IMR-90 (cell line): ENCODE measurements around the gene BTRC. TPM values are rescaled to one million over a fixed set of nuclear protein-coding genes. Genes with fewer than 3 reads are reported as not detected.

Experiments used
- ATAC-seq: fragments of 200-7000 bp; cut with Tn5 transposase; 2 replicates; pipeline ENCODE4 v1.9.1; 2020; ENCODE audit warnings: low read depth, mild to moderate bottlenecking, moderate library complexity
- BruUV-seq: library from RNA; stranded (reverse); fragments of 400-500 nt; replicated peaks from 2 replicates; lab custom pipeline; 2021; lab: Mats Ljungman, UMichigan
- CTCF ChIA-PET: fragments of 300-600 bp; formaldehyde crosslinking; extraction: SDS; loops from one replicate; lab custom pipeline; 2021; ENCODE audit warnings: antibody characterized with exemption; lab: Yijun Ruan, JAX
- POLR2A ChIA-PET: fragments of 300-600 bp; sonication (Branson Sonifier 250); formaldehyde crosslinking; loops from one replicate; lab custom pipeline; 2022; ENCODE audit warnings: antibody characterized with exemption; ENCODE audit not compliant: unreplicated experiment; lab: Charles Lee
- DNase-seq: peaks from one replicate; pipeline ENCODE4 v3.0.0; 2013
- H2AFZ ChIP-seq: replicated peaks from 2 replicates; pipeline ENCODE3; 2013; ENCODE audit warnings: low read length, mild to moderate bottlenecking; ENCODE audit not compliant: poor library complexity
- H2AK5ac ChIP-seq: 2 replicates; pipeline ENCODE4 v1.6.1; 2013; ENCODE audit warnings: low read depth, low read length, inconsistent platforms
- H2AK9ac ChIP-seq: replicated peaks from 2 replicates; pipeline ENCODE3; 2013; ENCODE audit warnings: mild to moderate bottlenecking, low read depth, low read length, moderate library complexity; ENCODE audit not compliant: poor library complexity
- H2BK120ac ChIP-seq: 2 replicates; pipeline ENCODE4 v1.6.1; 2013; ENCODE audit warnings: low read depth, low read length, inconsistent platforms
- H2BK15ac ChIP-seq: 3 replicates; pipeline ENCODE4 v1.6.1; 2013; ENCODE audit warnings: low read depth, low read length, inconsistent platforms
- H2BK20ac ChIP-seq: 2 replicates; pipeline ENCODE4 v1.6.1; 2013; ENCODE audit warnings: low read depth, mild to moderate bottlenecking, inconsistent platforms, low read length, moderate library complexity
- H2BK5ac ChIP-seq: 2 replicates; pipeline ENCODE4 v1.6.1; 2013; ENCODE audit warnings: mild to moderate bottlenecking, low read depth, low read length, inconsistent platforms; ENCODE audit not compliant: poor library complexity, severe bottlenecking
- H3K14ac ChIP-seq: replicated peaks from 2 replicates; pipeline ENCODE4 v1.6.1; 2013; ENCODE audit warnings: low read depth, low read length, inconsistent platforms
- H3K18ac ChIP-seq: 2 replicates; pipeline ENCODE4 v1.6.1; 2013; ENCODE audit warnings: low read depth, low read length, control low read depth
- H3K23ac ChIP-seq: 2 replicates; pipeline ENCODE4 v1.6.1; 2013; ENCODE audit warnings: low read depth, low read length, inconsistent platforms
- H3K27ac ChIP-seq: 2 replicates; pipeline ENCODE4 v1.5.1; 2013; ENCODE audit warnings: mild to moderate bottlenecking, control low read depth, low read length; ENCODE audit not compliant: insufficient read depth
- H3K27me3 ChIP-seq: 2 replicates; pipeline ENCODE4 v1.6.1; 2013; ENCODE audit warnings: low read length; ENCODE audit not compliant: control insufficient read depth, insufficient read depth
- H3K36me3 ChIP-seq: 2 replicates; pipeline ENCODE4 v1.6.1; 2013; ENCODE audit warnings: low read length, mixed read lengths; ENCODE audit not compliant: control insufficient read depth, insufficient read depth
- H3K4ac ChIP-seq: 2 replicates; pipeline ENCODE4 v1.6.1; 2013; ENCODE audit warnings: low read depth, low read length, inconsistent platforms
- H3K4me1 ChIP-seq: 2 replicates; pipeline ENCODE4 v1.6.1; 2013; ENCODE audit warnings: low read length, mixed read lengths; ENCODE audit not compliant: control insufficient read depth, insufficient read depth
- H3K4me2 ChIP-seq: 2 replicates; pipeline ENCODE4 v1.6.1; 2013; ENCODE audit warnings: low read depth, mild to moderate bottlenecking, control low read depth, low read length, moderate library complexity
- H3K4me3 ChIP-seq: 2 replicates; pipeline ENCODE4 v1.5.1; 2013; ENCODE audit warnings: low read depth, mild to moderate bottlenecking, control low read depth, low read length, moderate library complexity; ENCODE audit not compliant: insufficient read depth
- H3K56ac ChIP-seq: 2 replicates; pipeline ENCODE4 v1.6.1; 2013; ENCODE audit warnings: low read length, inconsistent platforms; ENCODE audit not compliant: insufficient read depth; ENCODE audit errors: extremely low read depth
- H3K79me1 ChIP-seq, 2 experiments: 2 replicates each; pipeline ENCODE4 v1.6.1; 2013; ENCODE audit warnings: low read length in 2 of 2, inconsistent platforms in 1 of 2, low read depth in 1 of 2
- H3K9ac ChIP-seq: 2 replicates; pipeline ENCODE4 v1.6.1; 2013; ENCODE audit warnings: low read depth, low read length, control low read depth
- H3K9me1 ChIP-seq: 2 replicates; pipeline ENCODE4 v1.6.1; 2013; ENCODE audit warnings: low read length, inconsistent platforms; ENCODE audit not compliant: insufficient read depth
- H3K9me3 ChIP-seq: 2 replicates; pipeline ENCODE4 v1.6.1; 2013; ENCODE audit warnings: low read length; ENCODE audit not compliant: control insufficient read depth, insufficient read depth
- H4K20me1 ChIP-seq: 2 replicates; pipeline ENCODE4 v1.6.1; 2013; ENCODE audit warnings: low read length, inconsistent platforms; ENCODE audit not compliant: insufficient read depth
- H4K5ac ChIP-seq: 2 replicates; pipeline ENCODE4 v1.6.1; 2013; ENCODE audit warnings: mild to moderate bottlenecking, low read depth, low read length, control low read depth
- H4K8ac ChIP-seq, 2 experiments: 2 replicates each; pipeline ENCODE4 v1.6.1; 2013; ENCODE audit warnings: low read depth in 2 of 2, low read length in 2 of 2, control low read depth in 1 of 2, inconsistent platforms in 1 of 2
- H4K91ac ChIP-seq: 2 replicates; pipeline ENCODE4 v1.6.1; 2013; ENCODE audit warnings: low read depth, low read length, inconsistent platforms; ENCODE audit not compliant: insufficient read depth
- CEBPB ChIP-seq: IDR thresholded peaks from 2 replicates; pipeline ENCODE4 v1.6.1; 2012; ENCODE audit warnings: low read depth, low read length, improper control_type of control experiment
- CHD1 ChIP-seq: IDR thresholded peaks from 2 replicates; pipeline ENCODE4 v1.6.1; 2012; ENCODE audit warnings: low read depth, low read length, improper control_type of control experiment
- FOS ChIP-seq: fragments of 150-350 bp; IDR thresholded peaks from 2 replicates; pipeline ENCODE4 v1.6.1; 2016; ENCODE audit warnings: low read depth, low read length
- MXI1 ChIP-seq: IDR thresholded peaks from 2 replicates; pipeline ENCODE4 v1.6.1; 2012; ENCODE audit warnings: low read depth, mild to moderate bottlenecking, low read length, moderate library complexity, borderline replicate concordance
- NFE2L2 ChIP-seq: fragments of 150-350 bp; IDR thresholded peaks from 2 replicates; pipeline ENCODE4 v1.6.1; 2016; ENCODE audit warnings: low read depth, mild to moderate bottlenecking, low read length
- POLR2A ChIP-seq: IDR thresholded peaks from 2 replicates; pipeline ENCODE4 v1.6.1; 2012; ENCODE audit warnings: mild to moderate bottlenecking, low read depth, low read length
- RAD21 ChIP-seq: IDR thresholded peaks from 2 replicates; pipeline ENCODE4 v1.6.1; 2012; ENCODE audit warnings: low read length, improper control_type of control experiment
- RCOR1 ChIP-seq: IDR thresholded peaks from 2 replicates; pipeline ENCODE4 v1.6.1; 2012; ENCODE audit warnings: mild to moderate bottlenecking, low read length, improper control_type of control experiment; ENCODE audit not compliant: insufficient replicate concordance
- RFX5 ChIP-seq: IDR thresholded peaks from 2 replicates; pipeline ENCODE4 v1.8.0; 2012; ENCODE audit warnings: low read depth, mild to moderate bottlenecking, low read length, moderate library complexity
- SMC3 ChIP-seq: fragments of 150-350 bp; IDR thresholded peaks from 2 replicates; pipeline ENCODE4 v1.6.1; 2016; ENCODE audit warnings: low read depth, mild to moderate bottlenecking, antibody characterized with exemption, low read length, moderate library complexity
- USF2 ChIP-seq: fragments of 150-350 bp; IDR thresholded peaks from 2 replicates; pipeline ENCODE4 v1.6.1; 2017; ENCODE audit warnings: mild to moderate bottlenecking, antibody characterized with exemption, low read length, low read depth
- WGBS, 2 experiments: methylation state at CpG; one replicate each; pipeline versions ENCODE4 v1.1.5 to v1.1.7; 2013; ENCODE audit warnings: missing lambda C conversion rate in 2 of 2; ENCODE audit not compliant: insufficient read length in 1 of 2; ENCODE audit errors: extremely low coverage in 2 of 2; 5-methylcytosine and 5-hydroxymethylcytosine counted together
- dilution Hi-C: fragments of 300-500 bp; cut with HindIII; formaldehyde crosslinking; loops from one replicate; pipeline ENCODE4 v1.14.3; 2018; ENCODE audit warnings: low sequenced_read_pairs; ENCODE audit not compliant: unreplicated experiment
- in situ Hi-C: fragments of 300-500 bp; cut with MboI; formaldehyde crosslinking; loops from 3 replicates; pipeline ENCODE4 v1.14.3; 2019; ENCODE audit warnings: low sequenced_read_pairs, inconsistent platforms, mixed read lengths
- intact Hi-C: fragments of 100-400 bp; cut with micrococcal nuclease; formaldehyde crosslinking; loops from 2 replicates; pipeline ENCODE4 v1.10.0; 2022
- polyA plus RNA-seq, 3 experiments: library from polyadenylated mRNA; depleted of rRNA; stranded (reverse); fragments of >200 nt; gene quantifications; 2 replicates each; pipeline ENCODE4 v1.2.3, GENCODE V29; 2012; ENCODE audit warnings: low replicate concordance in 1 of 3
- total RNA-seq: library from RNA; depleted of rRNA; stranded (reverse); fragments of >200 nt; gene quantifications from 2 replicates; pipeline ENCODE4 v1.2.3, GENCODE V29; 2012

BTRC gene
- total and polyA plus RNA-seq, 2 of the 4 experiments (the other 2 are of a cell fraction): 7.7 to 8.4 TPM

DNA sequence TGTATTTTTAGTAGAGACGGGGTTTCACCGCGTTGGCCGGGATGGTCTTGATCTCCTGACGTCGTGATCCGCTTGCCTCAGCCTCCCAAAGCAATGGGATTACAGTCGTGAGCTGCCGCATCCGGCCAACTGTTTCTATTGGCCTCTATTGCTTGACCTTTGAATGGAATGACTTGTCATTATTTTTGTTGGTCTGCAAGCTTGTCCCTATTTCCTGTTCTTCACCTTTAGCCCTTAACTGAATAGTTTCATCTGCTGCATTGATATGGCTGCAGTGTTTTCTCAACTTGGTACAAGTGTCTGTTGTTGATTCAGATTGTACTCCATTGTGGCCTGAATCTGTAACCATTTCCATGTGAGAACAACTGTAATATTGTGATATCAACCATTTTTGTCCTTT is 128.6 kb downstream of the BTRC start:
- no peak overlapping the region for H4K5ac ChIP-seq
- no peak overlapping the region for H2AK5ac ChIP-seq
- no peak overlapping the region for H3K14ac ChIP-seq
- no peak overlapping the region for H3K4ac ChIP-seq
- H2BK20ac ChIP-seq: no peak overlapping the region
- in situ Hi-C loops: no loop called here
- BruUV-seq: no TSS peak
- dilution Hi-C loops: no loop called here
- H3K36me3 ChIP-seq: no peaks in the 10 kb centered on the region
- CTCF ChIA-PET: interaction anchor here (1.5 kb wide), 1 partner anchor 16 kb away, joined by 7 read pairs; no protein-coding TSS in a partner anchor
- no peaks in the 10 kb centered on the region for H3K27me3 ChIP-seq
- no peak overlapping the region for H2AK9ac ChIP-seq
- no peak for TF ChIP-seq POLR2A
- no peak for TF ChIP-seq MXI1
- no peak for TF ChIP-seq FOS
- TF ChIP-seq RAD21: no peak
- no peak for TF ChIP-seq RFX5
- no peak for TF ChIP-seq CEBPB
- no peak for TF ChIP-seq CHD1
- no peak for TF ChIP-seq SMC3
- TF ChIP-seq USF2: no peak
- TF ChIP-seq NFE2L2: no peak
- no peak for TF ChIP-seq RCOR1
- no peak overlapping the region for H3K4me3 ChIP-seq
- POLR2A ChIA-PET: no interaction called here
- no peak overlapping the region for H3K27ac ChIP-seq
- no peak overlapping the region for H4K8ac ChIP-seq
- H2BK5ac ChIP-seq: no peak overlapping the region
- no peak overlapping the region for H3K9ac ChIP-seq
- H2AFZ ChIP-seq: no peak overlapping the region
- no peak overlapping the region for H3K4me2 ChIP-seq
- no peaks in the 10 kb centered on the region for H3K9me3 ChIP-seq
- H3K9me1 ChIP-seq: no peaks in the 10 kb centered on the region
- no peak overlapping the region for H3K18ac ChIP-seq
- H3K56ac ChIP-seq: no peak overlapping the region
- H4K91ac ChIP-seq: no peak overlapping the region
- 0 out of 4 replicates have a peak, but pooled peaks cover 0 to 4% of the 10 kb centered on the region in 2 experiments for H3K79me1 ChIP-seq
- no peak for DNase-seq
- no peak overlapping the region for H2BK120ac ChIP-seq
- no CpG with 5 or more reads among the region's 10 CpGs for WGBS, 2 experiments
- no peak overlapping the region for H2BK15ac ChIP-seq
- no peak for ATAC-seq
- H4K20me1 ChIP-seq: peaks cover 9% of the 10 kb centered on the region; the same call in 1 of the 2 replicates
- H3K4me1 ChIP-seq: no peaks in the 10 kb centered on the region
- intact Hi-C loops: no loop called here
- H3K23ac ChIP-seq: no peak overlapping the region
